Measurements from ENCODE around the gene ARHGEF10L.
A peak's percentile ranks its signal among the peaks of the same experiment; 100 is the strongest.
"Not testable (repeated sequence)": the region's sequence is repeated elsewhere in the genome, so short reads cannot be mapped to it uniquely, and the experiment has no call there.

ARHGEF10L gene, protein sequence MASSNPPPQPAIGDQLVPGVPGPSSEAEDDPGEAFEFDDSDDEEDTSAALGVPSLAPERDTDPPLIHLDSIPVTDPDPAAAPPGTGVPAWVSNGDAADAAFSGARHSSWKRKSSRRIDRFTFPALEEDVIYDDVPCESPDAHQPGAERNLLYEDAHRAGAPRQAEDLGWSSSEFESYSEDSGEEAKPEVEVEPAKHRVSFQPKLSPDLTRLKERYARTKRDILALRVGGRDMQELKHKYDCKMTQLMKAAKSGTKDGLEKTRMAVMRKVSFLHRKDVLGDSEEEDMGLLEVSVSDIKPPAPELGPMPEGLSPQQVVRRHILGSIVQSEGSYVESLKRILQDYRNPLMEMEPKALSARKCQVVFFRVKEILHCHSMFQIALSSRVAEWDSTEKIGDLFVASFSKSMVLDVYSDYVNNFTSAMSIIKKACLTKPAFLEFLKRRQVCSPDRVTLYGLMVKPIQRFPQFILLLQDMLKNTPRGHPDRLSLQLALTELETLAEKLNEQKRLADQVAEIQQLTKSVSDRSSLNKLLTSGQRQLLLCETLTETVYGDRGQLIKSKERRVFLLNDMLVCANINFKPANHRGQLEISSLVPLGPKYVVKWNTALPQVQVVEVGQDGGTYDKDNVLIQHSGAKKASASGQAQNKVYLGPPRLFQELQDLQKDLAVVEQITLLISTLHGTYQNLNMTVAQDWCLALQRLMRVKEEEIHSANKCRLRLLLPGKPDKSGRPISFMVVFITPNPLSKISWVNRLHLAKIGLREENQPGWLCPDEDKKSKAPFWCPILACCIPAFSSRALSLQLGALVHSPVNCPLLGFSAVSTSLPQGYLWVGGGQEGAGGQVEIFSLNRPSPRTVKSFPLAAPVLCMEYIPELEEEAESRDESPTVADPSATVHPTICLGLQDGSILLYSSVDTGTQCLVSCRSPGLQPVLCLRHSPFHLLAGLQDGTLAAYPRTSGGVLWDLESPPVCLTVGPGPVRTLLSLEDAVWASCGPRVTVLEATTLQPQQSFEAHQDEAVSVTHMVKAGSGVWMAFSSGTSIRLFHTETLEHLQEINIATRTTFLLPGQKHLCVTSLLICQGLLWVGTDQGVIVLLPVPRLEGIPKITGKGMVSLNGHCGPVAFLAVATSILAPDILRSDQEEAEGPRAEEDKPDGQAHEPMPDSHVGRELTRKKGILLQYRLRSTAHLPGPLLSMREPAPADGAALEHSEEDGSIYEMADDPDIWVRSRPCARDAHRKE (N-terminal part only)

DNA sequence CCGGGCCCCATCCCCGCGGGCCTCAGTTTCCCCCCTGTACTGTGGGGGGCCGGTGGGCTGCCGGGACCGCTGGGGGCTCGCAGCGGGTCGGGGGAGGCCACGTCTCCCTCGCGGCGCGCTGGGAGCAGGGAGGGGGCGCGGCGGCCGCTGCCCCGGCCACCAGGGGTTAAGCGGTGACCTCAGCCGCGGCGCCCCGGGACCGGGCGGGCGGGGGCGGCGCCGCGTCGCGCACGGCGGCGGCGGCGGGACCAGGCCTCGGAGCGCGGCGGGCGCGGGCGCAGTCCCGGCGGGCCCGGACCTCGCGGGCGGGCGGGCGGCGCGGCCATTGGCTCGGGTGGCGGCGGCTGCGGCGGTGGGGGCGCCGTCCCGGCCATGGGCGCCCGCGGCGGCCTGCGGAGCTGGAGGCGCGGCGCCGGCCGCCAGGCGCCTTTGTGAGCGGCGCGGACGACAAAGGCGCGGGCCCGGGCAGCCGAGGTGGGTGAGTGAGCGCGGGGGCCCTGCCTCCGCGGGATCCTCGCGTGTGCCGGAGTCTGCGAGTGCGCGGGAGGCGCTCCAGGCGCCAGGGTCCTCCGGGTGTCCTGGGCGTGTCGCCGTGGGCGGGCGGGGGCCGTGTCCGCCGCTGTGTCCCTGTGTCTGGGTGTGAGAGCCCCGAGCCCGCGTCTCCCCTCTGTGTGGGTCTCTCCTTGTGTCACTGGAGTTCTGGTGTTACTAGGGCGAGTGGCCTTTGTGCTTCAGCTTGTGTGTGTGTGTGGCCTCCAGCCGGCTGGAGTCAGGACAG, at the start of gene ARHGEF10L:
ARHGEF10L (plus strand) TSS at position 222 of the 778 bp plus-strand sequence. CDS start 40,898 bp downstream, outside the sequence.
- no peak for DNase-seq (ENCODE audit: low read depth, low spot score)

DNA sequence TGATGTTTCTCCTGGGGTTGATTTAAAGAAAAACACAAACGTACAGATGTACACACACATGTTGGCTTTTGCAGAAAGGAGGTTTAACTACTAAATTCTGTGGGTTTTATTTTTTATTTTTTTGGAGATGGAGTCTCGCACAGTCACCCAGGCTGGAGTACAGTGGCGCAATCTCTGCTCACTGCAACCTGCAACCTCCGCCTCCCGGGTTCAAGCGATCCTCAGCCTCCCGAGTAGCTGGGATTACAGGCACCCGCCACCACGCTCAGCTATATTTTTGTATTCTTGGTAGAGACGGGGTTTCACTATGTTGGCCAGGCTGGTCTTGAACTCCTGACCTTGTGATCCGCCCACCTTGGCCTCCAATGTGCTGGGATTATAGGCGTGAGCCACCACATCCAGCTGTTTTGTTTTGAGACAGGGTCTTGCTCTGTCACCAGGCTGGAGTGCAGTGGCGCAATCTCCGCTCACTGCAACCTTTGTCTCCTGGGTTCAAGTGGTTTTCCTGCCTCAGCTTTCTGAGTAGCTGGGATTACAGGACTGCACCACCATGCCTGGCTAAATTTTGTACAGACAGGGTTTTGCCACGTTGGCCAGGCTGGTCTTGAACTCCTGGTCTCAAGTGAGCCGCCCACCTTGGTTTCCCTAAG, 49.6 kb upstream of the ARHGEF10L start:
- not testable (repeated sequence) for DNase-seq (ENCODE audit: low read depth, low spot score)

- not testable (repeated sequence) for DNase-seq (ENCODE audit: low read depth, low spot score)
These were observed 48.8 kb upstream of the ARHGEF10L start for GRCh38 chr1:17490667-17491066.

DNA sequence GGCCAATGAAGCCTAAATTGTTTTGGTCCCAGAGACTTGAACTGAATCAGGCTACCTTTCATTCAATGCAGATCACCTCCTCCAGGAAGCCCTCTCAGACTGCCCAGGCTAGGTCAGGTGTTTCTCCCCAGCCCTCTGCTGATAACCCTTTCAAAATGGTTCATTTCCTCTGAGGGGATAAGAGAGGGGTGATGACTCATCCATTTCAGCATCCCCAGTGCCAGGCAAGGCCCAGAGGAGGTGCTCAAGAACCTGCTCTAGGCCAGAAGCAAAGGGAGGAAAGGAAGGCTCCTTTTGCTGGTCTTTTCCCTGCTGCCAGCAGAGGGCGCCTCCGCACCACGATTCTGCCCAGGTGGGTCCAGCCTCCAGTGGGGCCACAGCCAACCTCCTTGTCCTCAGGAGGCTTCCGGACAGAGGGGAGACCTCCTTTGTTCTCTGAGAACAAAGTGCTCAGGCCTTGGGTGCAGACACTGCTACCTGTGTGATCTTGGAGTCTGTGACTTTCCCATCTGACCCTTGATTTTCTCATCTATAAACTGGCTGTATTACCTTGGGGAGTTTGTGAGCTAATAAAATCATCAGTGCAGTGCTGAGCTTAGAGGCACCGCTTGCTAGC, 45.3 kb upstream of the ARHGEF10L start:
- peak; percentile 41 for DNase-seq (ENCODE audit: low read depth, low spot score)

DNA sequence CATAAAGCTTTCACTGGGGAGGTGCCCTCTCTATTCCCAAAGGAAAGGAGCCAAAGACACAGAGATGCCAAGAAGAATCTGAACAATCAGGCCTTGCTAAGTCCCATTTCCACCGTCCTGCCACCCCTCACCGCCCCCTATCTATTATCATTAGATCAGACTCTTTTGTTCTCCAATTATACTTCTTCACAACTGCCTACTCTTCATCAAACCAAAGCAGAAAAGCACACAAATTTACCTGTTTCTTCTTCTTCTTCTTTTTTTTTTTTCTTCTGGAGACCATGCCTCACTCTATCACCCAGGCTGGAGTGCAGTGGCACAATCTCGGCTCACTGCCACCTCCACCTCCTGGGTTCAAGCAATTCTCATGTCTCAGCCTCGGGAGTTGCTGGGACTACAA, 43.1 kb upstream of the ARHGEF10L start:
- DNase-seq (ENCODE audit: low read depth, low spot score): no peak

DNA sequence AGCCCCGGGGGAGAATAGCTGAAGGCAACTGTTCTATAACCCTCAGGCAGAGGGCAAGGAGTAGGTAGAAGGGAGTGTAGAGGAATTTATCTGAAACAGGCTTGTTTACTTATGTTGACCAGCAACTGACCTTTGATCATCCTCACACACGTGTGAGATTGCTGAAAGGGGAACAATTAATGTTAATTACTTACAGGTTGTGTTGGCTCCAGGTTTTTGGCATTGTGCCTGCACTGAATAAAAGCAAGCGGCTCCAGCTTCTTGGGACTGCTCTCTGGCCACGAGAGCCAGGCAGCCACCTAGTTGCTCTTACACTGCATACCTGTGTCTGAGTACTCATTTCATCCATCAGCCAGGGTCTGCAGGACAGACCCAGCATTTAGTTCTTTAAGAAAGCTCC, 41.3 kb upstream of the ARHGEF10L start:
- DNase-seq (ENCODE audit: low read depth, low spot score): no peak

GRCh38 chr1:17502326-17502778, 37.1 kb upstream of the ARHGEF10L start:
- DNase-seq (ENCODE audit: low read depth, low spot score): no peak

DNA sequence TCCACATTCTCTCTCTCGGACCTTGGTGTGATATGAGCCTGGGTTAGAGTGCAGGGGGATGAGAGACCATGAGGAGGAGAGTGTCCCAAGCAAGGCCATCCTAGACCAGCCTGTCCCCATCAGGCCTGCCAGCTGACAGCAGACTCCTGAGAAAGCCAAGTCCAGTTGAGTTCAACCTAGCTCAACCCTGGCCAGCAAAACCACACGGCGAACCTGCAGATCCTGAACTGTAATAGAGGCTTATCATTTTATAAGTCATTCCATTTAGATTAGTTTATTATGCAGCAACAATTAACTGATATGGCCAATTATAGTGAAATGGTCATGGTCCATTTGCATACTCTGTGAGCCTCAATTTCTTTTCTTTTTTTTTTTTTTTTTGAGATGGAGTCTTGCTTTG, 36.4 kb upstream of the ARHGEF10L start:
- DNase-seq (ENCODE audit: low read depth, low spot score): no peak

DNA sequence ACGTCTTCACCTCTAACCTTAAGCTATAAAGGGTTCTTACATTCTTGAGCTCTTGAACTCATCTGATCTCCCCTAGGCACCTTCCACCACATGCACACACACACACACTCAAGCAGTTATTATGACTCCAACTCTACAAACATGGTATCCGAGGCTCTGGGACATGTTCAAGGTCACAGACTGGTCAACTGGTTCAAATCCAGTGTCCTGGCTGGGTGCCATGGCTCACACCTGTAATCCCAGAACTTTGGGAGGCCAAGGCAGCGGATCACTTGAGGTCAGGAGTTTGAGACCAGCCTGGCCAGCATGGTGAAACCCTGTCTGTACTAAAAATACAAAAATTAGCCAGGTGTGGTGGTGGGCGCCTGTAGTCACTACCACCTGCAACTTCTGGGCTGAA, 32.3 kb upstream of the ARHGEF10L start:
- DNase-seq (ENCODE audit: low read depth, low spot score): not testable (repeated sequence)

GRCh38 chr1:17507915-17508314, 31.6 kb upstream of the ARHGEF10L start:
- DNase-seq (ENCODE audit: low read depth, low spot score): no peak

- no peak for DNase-seq (ENCODE audit: low read depth, low spot score)
These were observed 30.1 kb upstream of the ARHGEF10L start for GRCh38 chr1:17509363-17509762.

- no peak for DNase-seq (ENCODE audit: low read depth, low spot score)
These were observed 29.4 kb upstream of the ARHGEF10L start for GRCh38 chr1:17510138-17510537.

- no peak for DNase-seq (ENCODE audit: low read depth, low spot score)
These were observed 28.3 kb upstream of the ARHGEF10L start for GRCh38 chr1:17511188-17511587.

DNA sequence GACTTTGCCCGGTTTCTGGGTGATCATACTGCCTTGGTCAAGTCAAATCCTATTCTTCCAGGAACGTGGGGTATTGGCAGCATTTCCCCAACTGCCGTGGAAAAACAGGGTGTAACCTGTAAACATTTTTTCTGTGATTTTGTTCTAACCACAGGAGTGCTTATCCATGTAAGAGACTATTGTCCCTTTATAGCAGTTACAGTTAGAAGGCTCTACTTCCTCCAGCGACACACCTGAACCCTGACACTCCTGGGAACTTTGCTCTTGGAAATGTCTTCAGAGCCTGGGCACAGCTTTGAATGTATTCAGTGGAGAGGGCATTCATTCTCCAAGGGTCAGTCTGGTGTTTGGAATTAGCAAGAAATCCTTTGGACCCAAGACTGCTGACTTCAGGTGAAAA, 26.4 kb upstream of the ARHGEF10L start:
- no peak for DNase-seq (ENCODE audit: low read depth, low spot score)

DNA sequence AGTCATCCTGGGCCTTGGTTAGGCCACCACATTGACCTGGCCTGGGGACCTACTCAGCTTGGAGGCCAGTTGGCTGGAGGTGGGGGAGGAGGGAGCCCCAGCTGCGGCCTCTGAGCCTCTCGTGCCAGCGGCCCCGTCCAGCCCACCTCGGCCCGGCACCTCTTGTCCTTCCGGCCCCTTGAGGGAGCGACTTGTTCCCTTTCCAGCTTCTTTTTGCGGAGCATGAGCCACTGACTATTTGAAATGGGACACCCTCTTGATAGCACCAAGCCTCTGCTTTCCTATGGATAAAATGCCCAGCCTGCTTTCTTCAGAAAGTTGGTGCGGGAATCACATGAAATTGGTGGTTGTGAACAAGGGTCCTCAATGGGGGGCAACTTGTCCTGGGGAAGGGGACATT, 24.7 kb upstream of the ARHGEF10L start:
- DNase-seq (ENCODE audit: low read depth, low spot score): no peak

- no peak for DNase-seq (ENCODE audit: low read depth, low spot score)
These were observed 23.6 kb upstream of the ARHGEF10L start for GRCh38 chr1:17515902-17516301.

- DNase-seq (ENCODE audit: low read depth, low spot score): no peak
These were observed 22.9 kb upstream of the ARHGEF10L start for GRCh38 chr1:17516303-17517214.

DNA sequence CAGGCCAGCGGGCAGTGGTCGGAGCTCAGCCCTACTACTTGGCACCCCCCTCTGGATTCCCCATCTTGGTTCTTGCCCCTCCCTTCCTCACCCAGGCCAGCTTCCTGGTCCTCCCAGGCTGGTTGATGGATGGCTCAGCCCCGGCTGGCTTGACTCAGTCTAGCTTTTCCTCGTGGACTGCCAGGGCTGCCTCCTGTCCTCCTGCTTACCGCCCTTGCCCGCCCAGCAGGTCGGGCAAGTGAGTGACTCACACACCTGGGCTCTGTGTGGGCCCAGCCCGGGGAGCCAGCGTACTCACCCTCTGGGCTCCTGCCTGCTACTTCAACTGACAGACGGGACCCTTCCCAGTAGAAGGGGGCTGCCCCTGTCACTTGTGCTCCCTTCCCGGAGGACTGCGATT, 19.5 kb upstream of the ARHGEF10L start:
- DNase-seq (ENCODE audit: low read depth, low spot score): no peak

All from activated CD4-positive, CD25-positive, alpha-beta regulatory T cell treated with anti-CD3 and anti-CD28 coated beads, Interleukin-2, amount 50 U/mL, for 16 hours (primary cell).